Stimulated activated naive CD4-positive, alpha-beta T cell (primary cell): Measurements from ENCODE around the gene FCRLB.
"Not testable (repeated sequence)": the region's sequence is repeated elsewhere in the genome, so short reads cannot be mapped to it uniquely, and the experiment has no call there.

Source experiments
- DNase-seq, 6 experiments: peaks; one replicate each; lab custom pipeline; 2025; lab: John Stamatoyannopoulos, UW

The FCRLB gene

GRCh38 chr1:161719325-161719611, 2.1 kb upstream of the FCRLB start:
- DNase-seq, result no peak

GRCh38 chr1:161720422-161720821, 922 bp upstream of the FCRLB start:
- no peak for DNase-seq

DNA sequence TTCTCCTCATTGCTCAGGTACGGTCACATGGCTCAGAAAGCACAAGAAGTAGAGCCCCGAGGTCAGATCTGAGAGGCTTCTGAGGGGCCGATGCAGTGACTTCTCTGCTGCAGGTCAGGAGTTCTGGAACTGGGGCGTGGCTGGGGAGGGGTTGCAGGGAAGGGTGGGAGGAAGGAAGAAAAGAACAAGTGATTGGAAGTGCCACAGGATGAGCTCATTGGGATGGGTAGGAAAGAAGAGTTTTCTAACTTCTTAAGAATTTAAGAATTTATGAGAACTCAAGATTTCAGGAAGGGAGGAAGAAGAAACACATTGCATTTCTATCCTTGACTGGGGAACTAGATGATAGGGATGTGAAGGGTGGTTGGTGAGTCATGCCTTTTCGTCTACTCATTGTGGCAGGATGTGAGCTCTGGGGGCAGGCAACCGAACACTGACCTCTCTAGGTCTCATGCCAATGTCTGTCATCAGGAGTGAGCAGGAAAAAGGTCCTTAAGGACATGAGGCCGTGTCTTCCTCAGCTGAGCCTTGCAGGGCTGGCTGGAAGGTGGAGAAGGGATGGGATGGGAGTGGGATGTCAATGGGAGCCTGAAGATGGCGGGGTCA, 497 bp downstream of the FCRLB start:
- DNase-seq, result no peak

GRCh38 chr1:161722406-161722805, 1.1 kb downstream of the FCRLB start:
- DNase-seq, result no peak

DNA sequence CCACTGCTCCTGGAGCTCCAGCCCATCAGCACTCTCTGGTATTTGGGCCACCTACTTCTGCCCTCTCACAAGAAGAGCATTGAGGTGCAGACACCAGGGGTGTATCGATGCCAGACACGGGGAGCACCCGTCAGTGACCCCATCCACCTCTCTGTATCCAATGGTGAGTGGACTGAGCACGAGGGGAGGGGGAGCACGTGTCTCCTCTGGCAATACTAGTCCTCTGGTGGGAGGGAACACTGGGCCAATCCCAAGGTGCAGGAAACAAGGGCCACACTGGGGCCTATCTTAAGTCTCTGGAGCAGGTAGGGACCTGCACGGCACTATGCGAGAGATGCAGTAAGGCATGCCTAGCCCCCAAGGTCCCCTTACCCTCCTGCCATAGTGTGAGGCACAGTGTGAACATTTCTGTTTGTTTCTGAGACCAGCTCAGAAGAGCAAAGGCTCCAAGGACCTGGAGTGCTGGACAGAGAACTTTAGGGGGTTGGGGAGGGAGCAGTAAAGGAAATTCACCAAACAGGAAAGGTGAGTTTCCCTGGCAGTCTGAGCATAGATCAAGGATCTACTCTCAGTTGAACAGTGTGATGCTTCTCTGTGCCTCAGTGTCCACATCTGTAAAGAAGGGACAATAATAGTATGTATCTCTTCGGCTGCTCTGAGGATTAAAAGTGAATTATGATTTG, 2.3 kb downstream of the FCRLB start:
- DNase-seq, result no peak

DNA sequence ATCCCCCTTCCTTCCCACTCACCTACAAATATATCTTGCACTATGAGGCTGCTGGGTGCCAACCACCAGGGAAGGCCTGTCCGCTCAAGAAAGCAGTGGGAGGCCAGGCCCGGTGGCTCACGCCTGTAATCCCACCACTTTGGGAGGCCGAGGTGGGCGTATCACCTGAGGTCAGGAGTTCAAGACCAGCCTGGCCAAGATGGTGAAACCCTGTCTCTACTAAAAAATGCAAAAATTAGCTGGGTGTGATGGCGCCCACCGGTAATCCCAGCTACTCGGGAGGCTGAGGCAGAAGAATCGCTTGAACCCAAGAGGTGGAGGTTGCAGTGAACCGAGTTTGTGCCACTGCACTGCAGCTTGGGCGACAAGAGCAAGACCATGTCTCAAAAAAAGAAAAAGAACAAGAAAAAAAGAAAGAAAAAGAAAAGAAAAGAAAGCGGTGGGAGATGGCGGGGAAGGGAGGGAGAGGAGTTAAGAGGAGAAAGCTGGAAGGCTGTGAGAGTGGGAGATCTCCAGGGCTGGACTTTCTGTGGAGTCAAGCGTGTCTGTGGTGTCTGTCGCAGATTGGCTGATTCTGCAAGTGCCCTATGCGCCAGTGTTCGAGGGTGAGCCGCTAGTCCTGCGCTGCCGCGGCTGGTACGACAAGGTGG, 4.0 kb downstream of the FCRLB start:
- not testable (repeated sequence) for DNase-seq

DNA sequence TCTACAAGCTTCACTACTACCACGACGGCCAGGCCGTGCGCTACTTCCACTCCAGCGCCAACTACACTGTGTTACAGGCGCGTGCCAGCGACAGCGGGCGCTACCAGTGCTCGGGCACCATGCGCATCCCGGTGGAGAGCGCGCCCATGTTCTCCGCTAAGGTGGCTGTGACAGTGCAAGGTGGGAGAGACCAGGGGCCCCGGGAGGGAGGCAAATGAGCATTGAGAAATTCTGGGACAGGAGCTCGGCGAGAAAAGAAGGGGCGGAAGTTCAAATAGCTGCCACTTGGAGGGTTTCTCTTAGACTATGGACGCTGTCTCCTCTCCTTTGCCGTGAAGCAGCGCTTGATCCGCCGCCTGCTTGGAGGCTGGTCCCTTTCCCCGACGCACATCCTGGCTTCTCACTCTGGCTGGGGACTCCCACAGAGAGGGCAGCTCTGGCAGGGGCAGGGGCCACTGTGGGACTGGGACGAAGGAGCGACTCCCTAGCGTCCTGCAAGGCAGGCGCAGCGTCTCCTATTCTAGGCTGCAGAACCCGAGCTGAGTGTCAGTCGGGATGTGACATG, 4.6 kb downstream of the FCRLB start:
- peak in 5 of 6 experiments; percentile 21 to 68 (median 46) for DNase-seq

DNA sequence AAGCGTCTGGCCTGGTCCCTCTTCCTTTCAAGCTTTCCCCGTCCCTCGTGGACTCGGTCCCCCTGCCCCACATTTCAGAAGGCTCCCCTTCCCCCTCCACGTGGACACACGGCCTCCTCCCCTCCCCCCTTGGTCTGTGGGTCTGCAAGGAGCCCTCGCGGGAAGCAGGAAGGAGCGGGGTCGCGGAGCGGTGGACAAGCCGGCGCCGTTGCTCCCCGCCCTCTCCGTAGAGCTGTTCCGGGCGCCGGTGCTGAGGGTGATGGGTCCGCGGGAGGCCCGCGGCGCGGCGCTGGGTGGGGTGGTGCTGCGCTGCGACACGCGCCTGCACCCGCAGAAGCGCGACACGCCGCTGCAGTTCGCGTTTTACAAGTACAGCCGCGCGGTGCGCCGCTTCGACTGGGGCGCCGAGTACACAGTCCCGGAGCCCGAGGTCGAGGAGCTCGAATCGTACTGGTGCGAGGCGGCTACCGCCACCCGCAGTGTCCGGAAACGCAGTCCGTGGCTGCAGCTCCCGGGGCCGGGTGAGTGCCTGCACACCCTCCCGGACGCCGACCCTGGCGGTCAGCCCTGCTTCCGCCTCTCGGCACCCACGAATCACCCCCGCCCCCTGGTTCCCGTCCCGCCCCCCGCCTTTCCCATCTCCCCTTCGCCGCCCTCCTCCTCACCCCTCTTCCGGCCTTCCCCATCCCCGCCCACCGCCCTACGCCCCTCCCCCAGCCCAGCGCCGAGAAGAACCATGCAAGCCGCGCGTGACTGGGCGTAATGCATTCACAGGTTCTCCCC, 5.3 kb downstream of the FCRLB start:
- peak; percentile 53 to 76 (median 66) for DNase-seq

- DNase-seq, result peak; percentile 19 to 77 (median 54)
Measured at GRCh38 chr1:161727256-161727924, 6.0 kb downstream of the FCRLB start.

GRCh38 chr1:161728376-161729226, 7.3 kb downstream of the FCRLB start:
- peak in 1 of 6 experiments; percentile 5 for DNase-seq

- no peak for DNase-seq
Measured at GRCh38 chr1:161730050-161730564, 8.8 kb downstream of the FCRLB start.

DNA sequence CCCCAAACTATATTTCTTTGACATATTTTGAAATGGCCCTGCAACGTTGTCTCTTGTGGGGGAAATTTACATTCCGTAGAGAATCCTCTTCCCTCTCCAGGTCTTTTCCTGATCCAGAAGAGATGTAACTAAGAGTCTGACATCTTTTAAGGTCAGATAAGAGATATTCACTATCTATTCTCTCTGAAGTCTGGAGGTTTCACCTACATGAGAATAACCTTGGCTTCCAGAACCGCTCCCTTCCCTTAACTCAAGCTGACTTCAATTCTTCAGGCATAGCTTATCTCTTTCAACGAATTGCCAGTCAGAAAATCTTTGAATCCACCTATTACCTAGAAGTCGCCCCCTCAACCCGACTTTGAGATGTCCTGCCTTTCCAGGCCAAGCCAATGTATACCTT, 9.9 kb downstream of the FCRLB start:
- no peak for DNase-seq

DNA sequence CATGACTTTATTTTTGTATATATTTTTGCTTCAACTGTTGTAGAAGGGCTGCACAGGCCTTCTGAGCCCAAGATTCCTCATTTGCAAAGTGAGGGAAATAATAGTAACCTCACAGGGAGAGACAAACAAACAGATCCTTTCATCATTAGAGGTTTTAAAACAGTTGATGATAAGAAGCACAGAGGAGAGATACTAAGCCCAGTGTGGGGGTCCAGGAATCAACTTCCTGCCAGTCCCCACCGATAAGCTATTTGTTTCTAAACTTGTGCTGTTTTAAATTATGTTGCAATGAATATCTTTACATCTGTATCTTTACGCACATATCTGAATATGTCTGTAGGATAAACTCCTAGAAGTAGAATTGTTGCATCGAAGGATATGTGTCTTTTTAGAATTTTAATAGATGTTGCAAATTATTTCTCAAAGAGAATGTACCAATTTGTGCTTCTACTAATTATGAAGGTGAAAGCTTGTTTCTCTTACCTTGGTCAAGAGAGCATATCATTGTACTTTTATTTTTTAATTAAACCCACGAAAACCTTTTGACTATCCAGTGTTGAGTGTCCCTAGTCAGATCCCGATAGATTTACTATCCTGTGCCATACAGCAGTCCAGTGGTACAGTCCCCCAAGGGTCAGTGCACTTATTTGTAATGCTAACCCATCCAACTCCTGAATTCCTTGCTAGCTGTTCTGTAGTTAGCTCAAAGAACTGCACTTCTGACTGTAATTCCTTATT, 10.8 kb downstream of the FCRLB start:
- DNase-seq, result no peak

GRCh38 chr1:161733526-161733925, 12.2 kb downstream of the FCRLB start:
- DNase-seq, result no peak

- DNase-seq, result no peak
Measured at GRCh38 chr1:161735837-161736236, 14.5 kb downstream of the FCRLB start.

DNA sequence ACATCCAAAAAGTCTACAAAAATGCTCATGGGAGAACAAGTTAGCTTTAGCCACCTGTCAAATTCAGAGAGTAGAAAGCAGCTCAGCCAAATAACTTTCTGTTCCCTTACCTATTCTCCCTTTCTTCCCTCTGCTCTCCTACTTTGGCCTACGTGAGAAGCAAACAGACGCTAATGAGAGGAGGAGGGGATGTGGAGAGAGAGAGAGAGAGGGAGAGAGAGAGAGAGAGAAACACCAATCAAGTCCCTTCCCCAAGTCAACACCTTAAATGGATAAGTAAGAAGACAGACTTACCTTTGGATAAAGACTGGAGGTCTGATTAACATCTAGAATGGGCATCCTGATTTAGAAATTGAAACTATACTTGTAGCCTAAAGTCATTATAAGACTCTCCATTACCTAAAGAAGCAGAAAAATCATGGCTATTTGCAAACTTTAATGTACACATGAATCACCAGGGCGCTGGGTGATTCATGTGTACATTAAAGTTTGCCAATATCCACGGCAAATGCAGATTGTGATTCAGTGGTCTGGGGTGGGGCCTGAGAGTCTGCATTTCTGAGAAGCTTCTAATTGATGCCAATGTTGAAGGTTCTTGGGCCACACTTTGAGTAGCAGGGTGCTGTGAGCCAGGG, 15.1 kb downstream of the FCRLB start:
- no peak for DNase-seq

- no peak for DNase-seq
Measured at GRCh38 chr1:161737625-161738024, 16.3 kb downstream of the FCRLB start.

DNA sequence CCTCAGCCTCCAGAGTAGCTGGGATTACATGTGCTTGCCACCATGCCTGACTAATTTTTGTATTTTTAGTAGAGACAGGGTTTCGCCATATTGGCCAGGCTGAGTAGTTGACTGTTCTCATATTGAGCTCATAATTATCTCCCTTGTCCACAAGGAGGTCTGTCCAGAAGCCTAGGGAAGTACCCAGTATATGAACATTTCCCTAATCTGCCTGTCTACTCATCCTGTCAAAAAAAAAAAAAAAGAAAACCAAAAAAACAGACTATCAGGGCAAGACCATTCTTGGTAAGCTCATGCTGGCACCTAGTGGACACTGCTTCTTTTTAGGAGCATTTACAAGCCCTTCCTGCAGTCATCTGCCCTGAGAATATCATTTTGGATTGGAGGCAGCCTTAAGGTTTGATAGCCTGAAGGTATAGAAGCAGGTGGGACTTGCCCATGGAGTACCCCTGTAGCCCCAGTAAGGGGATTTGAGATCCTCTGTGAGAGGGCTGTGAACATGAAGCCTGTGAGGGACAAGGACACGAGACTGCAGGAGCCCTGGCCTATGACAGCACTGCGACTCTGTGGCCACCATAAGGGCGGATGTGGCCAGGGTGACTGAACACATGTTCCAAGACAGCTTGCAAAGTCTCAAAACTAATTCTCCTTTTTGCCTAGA, 17.4 kb downstream of the FCRLB start:
- DNase-seq, result peak in 4 of 6 experiments; percentile 3 to 51 (median 38)
